ENCODE measurements around the gene DPYSL5.

DPYSL5 gene

GRCh38 chr2:26847307-26847654, 651 bp upstream of the DPYSL5 start:
- Histone ChIP-seq H3K9ac (ENCODE audit: low read length) (no peak overlapping the region), H3K4me3 (ENCODE audit: low read depth in 1 of 2, low read length in 2 of 2) (peak overlapping the region; percentile 27 to 35), H3K27me3 (ENCODE audit: control insufficient read depth in 1 of 2, insufficient read depth in 2 of 2, low read length in 2 of 2) (peaks cover 29 to 69% of the 10 kb centered on the region in 2 donors)

GRCh38 chr2:26848336-26849055, 564 bp downstream of the DPYSL5 start:
- Histone ChIP-seq H3K36me3 (ENCODE audit: insufficient read depth, low read length) (no peaks in the 10 kb centered on the region), H3K9me3 (ENCODE audit: low read length) (no peaks in the 10 kb centered on the region), H3K27ac (ENCODE audit: low read depth, low read length) (no peak overlapping the region), H3K4me3 (ENCODE audit: low read depth in 1 of 2, low read length in 2 of 2) (peak overlapping the region in 1 of 2 donors; percentile 38), H3K27me3 (ENCODE audit: control insufficient read depth in 1 of 2, insufficient read depth in 2 of 2, low read length in 2 of 2) (peaks cover 29 to 69% of the 10 kb centered on the region in 2 donors), H3K9ac (ENCODE audit: low read length) (no peak overlapping the region), H3K4me1 (ENCODE audit: insufficient read depth, low read length) (peaks cover 27% of the 10 kb centered on the region)

More at GRCh38 chr2:26847307-26847654, 651 bp upstream of the DPYSL5 start:
- Histone ChIP-seq H3K27ac (ENCODE audit: low read depth, low read length) (no peak overlapping the region), H3K36me3 (ENCODE audit: insufficient read depth, low read length) (no peaks in the 10 kb centered on the region), H3K9me3 (ENCODE audit: low read length) (no peaks in the 10 kb centered on the region), H3K4me1 (ENCODE audit: insufficient read depth, low read length) (peaks cover 27% of the 10 kb centered on the region)

GRCh38 chr2:26849056-26849999, 1.4 kb downstream of the DPYSL5 start:
- H3K4me3 ChIP-seq (ENCODE audit: low read depth in 1 of 2, low read length in 2 of 2) = no peak overlapping the region
- no peaks in the 10 kb centered on the region for H3K36me3 ChIP-seq (ENCODE audit: insufficient read depth, low read length)
- no peak overlapping the region for H3K27ac ChIP-seq (ENCODE audit: low read depth, low read length)
- H3K9me3 ChIP-seq (ENCODE audit: low read length) = no peaks in the 10 kb centered on the region
- peaks cover 29 to 69% of the 10 kb centered on the region in 2 donors for H3K27me3 ChIP-seq (ENCODE audit: control insufficient read depth in 1 of 2, insufficient read depth in 2 of 2, low read length in 2 of 2)
- H3K9ac ChIP-seq (ENCODE audit: low read length) = no peak overlapping the region
- H3K4me1 ChIP-seq (ENCODE audit: insufficient read depth, low read length) = peaks cover 27% of the 10 kb centered on the region

- peaks cover 27% of the 10 kb centered on the region for H3K4me1 ChIP-seq (ENCODE audit: insufficient read depth, low read length)
- H3K9me3 ChIP-seq (ENCODE audit: low read length) = no peaks in the 10 kb centered on the region
- no peaks in the 10 kb centered on the region for H3K36me3 ChIP-seq (ENCODE audit: insufficient read depth, low read length)
- H3K9ac ChIP-seq (ENCODE audit: low read length) = no peak overlapping the region
- H3K27ac ChIP-seq (ENCODE audit: low read depth, low read length) = no peak overlapping the region
- peaks cover 29 to 62% of the 10 kb centered on the region in 2 donors for H3K27me3 ChIP-seq (ENCODE audit: control insufficient read depth in 1 of 2, insufficient read depth in 2 of 2, low read length in 2 of 2)
- H3K4me3 ChIP-seq (ENCODE audit: low read depth in 1 of 2, low read length in 2 of 2) = no peak overlapping the region
Measured at GRCh38 chr2:26850000-26850431, 2.1 kb downstream of the DPYSL5 start.

GRCh38 chr2:26850505-26850904, 2.6 kb downstream of the DPYSL5 start:
- no peaks in the 10 kb centered on the region for H3K36me3 ChIP-seq (ENCODE audit: insufficient read depth, low read length)
- no peaks in the 10 kb centered on the region for H3K9me3 ChIP-seq (ENCODE audit: low read length)
- H3K4me1 ChIP-seq (ENCODE audit: insufficient read depth, low read length) = peaks cover 27% of the 10 kb centered on the region
- H3K9ac ChIP-seq (ENCODE audit: low read length) = no peak overlapping the region
- H3K27ac ChIP-seq (ENCODE audit: low read depth, low read length) = no peak overlapping the region
- no peak overlapping the region for H3K4me3 ChIP-seq (ENCODE audit: low read depth in 1 of 2, low read length in 2 of 2)
- H3K27me3 ChIP-seq (ENCODE audit: control insufficient read depth in 1 of 2, insufficient read depth in 2 of 2, low read length in 2 of 2) = peaks cover 27 to 57% of the 10 kb centered on the region in 2 donors

GRCh38 chr2:26852405-26853306, 4.7 kb downstream of the DPYSL5 start:
- H3K27ac ChIP-seq (ENCODE audit: low read depth, low read length) = no peak overlapping the region
- peaks cover 15% of the 10 kb centered on the region for H3K4me1 ChIP-seq (ENCODE audit: insufficient read depth, low read length)
- peaks cover 5 to 36% of the 10 kb centered on the region in 2 donors for H3K27me3 ChIP-seq (ENCODE audit: control insufficient read depth in 1 of 2, insufficient read depth in 2 of 2, low read length in 2 of 2)
- H3K4me3 ChIP-seq (ENCODE audit: low read depth in 1 of 2, low read length in 2 of 2) = no peak overlapping the region
- H3K36me3 ChIP-seq (ENCODE audit: insufficient read depth, low read length) = no peaks in the 10 kb centered on the region
- H3K9ac ChIP-seq (ENCODE audit: low read length) = no peak overlapping the region
- H3K9me3 ChIP-seq (ENCODE audit: low read length) = no peaks in the 10 kb centered on the region

- H3K27me3 ChIP-seq (ENCODE audit: control insufficient read depth in 1 of 2, insufficient read depth in 2 of 2, low read length in 2 of 2) = peaks cover 5 to 26% of the 10 kb centered on the region in 2 donors
- no peaks in the 10 kb centered on the region for H3K9me3 ChIP-seq (ENCODE audit: low read length)
- peaks cover 7% of the 10 kb centered on the region for H3K4me1 ChIP-seq (ENCODE audit: insufficient read depth, low read length)
- no peaks in the 10 kb centered on the region for H3K36me3 ChIP-seq (ENCODE audit: insufficient read depth, low read length)
- no peak overlapping the region for H3K27ac ChIP-seq (ENCODE audit: low read depth, low read length)
- H3K9ac ChIP-seq (ENCODE audit: low read length) = no peak overlapping the region
- H3K4me3 ChIP-seq (ENCODE audit: low read depth in 1 of 2, low read length in 2 of 2) = no peak overlapping the region
Measured at GRCh38 chr2:26853751-26854150, 5.8 kb downstream of the DPYSL5 start.

GRCh38 chr2:26854283-26854827, 6.4 kb downstream of the DPYSL5 start:
- Histone ChIP-seq H3K4me3 (ENCODE audit: low read depth in 1 of 2, low read length in 2 of 2) (no peak overlapping the region), H3K27me3 (ENCODE audit: control insufficient read depth in 1 of 2, insufficient read depth in 2 of 2, low read length in 2 of 2) (peaks cover 2 to 20% of the 10 kb centered on the region in 2 donors), H3K9me3 (ENCODE audit: low read length) (no peaks in the 10 kb centered on the region), H3K27ac (ENCODE audit: low read depth, low read length) (no peak overlapping the region), H3K4me1 (ENCODE audit: insufficient read depth, low read length) (peaks cover 1% of the 10 kb centered on the region), H3K36me3 (ENCODE audit: insufficient read depth, low read length) (no peaks in the 10 kb centered on the region), H3K9ac (ENCODE audit: low read length) (no peak overlapping the region)

GRCh38 chr2:26855466-26855865, 7.5 kb downstream of the DPYSL5 start:
- Histone ChIP-seq H3K9ac (ENCODE audit: low read length) (no peak overlapping the region), H3K36me3 (ENCODE audit: insufficient read depth, low read length) (no peaks in the 10 kb centered on the region), H3K4me3 (ENCODE audit: low read depth in 1 of 2, low read length in 2 of 2) (no peak overlapping the region), H3K4me1 (ENCODE audit: insufficient read depth, low read length) (no peaks in the 10 kb centered on the region), H3K9me3 (ENCODE audit: low read length) (no peaks in the 10 kb centered on the region), H3K27ac (ENCODE audit: low read depth, low read length) (no peak overlapping the region), H3K27me3 (ENCODE audit: control insufficient read depth in 1 of 2, insufficient read depth in 2 of 2, low read length in 2 of 2) (peaks cover 0 to 9% of the 10 kb centered on the region in 2 donors)

- Histone ChIP-seq H3K36me3 (ENCODE audit: insufficient read depth, low read length) (no peaks in the 10 kb centered on the region), H3K9ac (ENCODE audit: low read length) (no peak overlapping the region), H3K4me3 (ENCODE audit: low read depth in 1 of 2, low read length in 2 of 2) (no peak overlapping the region), H3K9me3 (ENCODE audit: low read length) (no peaks in the 10 kb centered on the region), H3K27ac (ENCODE audit: low read depth, low read length) (no peak overlapping the region), H3K27me3 (ENCODE audit: control insufficient read depth in 1 of 2, insufficient read depth in 2 of 2, low read length in 2 of 2) (no peaks in the 10 kb centered on the region), H3K4me1 (ENCODE audit: insufficient read depth, low read length) (no peaks in the 10 kb centered on the region)
Measured at GRCh38 chr2:26859622-26860021, 11.7 kb downstream of the DPYSL5 start.
